GM13977 (cell line): Measurements from ENCODE around the gene TOR2A.

ENCODE experiments used
- DNase-seq: peaks from one replicate; pipeline ENCODE4 v3.0.0; 2012; ENCODE audit warnings: low spot score
- CTCF ChIP-seq: IDR thresholded peaks from 2 replicates; pipeline ENCODE4 v1.5.1; 2012; ENCODE audit warnings: mild to moderate bottlenecking, control low read depth; ENCODE audit not compliant: insufficient read depth; ENCODE audit errors: extremely low read depth, missing control alignments
- in situ Hi-C: fragments of 300-500 bp; cut with MboI; formaldehyde crosslinking; loops from one replicate; pipeline ENCODE4 v1.12.0; 2022; ENCODE audit warnings: low sequenced_read_pairs, low pct_unique_long_range_greater_than_20kb, mixed read lengths, inconsistent platforms; ENCODE audit not compliant: unreplicated experiment

Gene TOR2A

GRCh38 chr9:127729522-127730256 is 5.4 kb downstream of the TOR2A start:
- in situ Hi-C loops: no loop called here

GRCh38 chr9:127728808-127729207 is 6.3 kb downstream of the TOR2A start:
- no peak for TF ChIP-seq CTCF
- DNase-seq: no peak
- in situ Hi-C loops: no loop called here

More at GRCh38 chr9:127729522-127730256, 5.4 kb downstream of the TOR2A start:
- no peak for DNase-seq
- no peak for TF ChIP-seq CTCF

GRCh38 chr9:127726871-127727270 is 8.2 kb downstream of the TOR2A start:
- in situ Hi-C loops: no loop called here
- TF ChIP-seq CTCF: no peak

GRCh38 chr9:127724012-127724411 is 11.1 kb downstream of the TOR2A start:
- TF ChIP-seq CTCF: no peak
- no peak for DNase-seq
- in situ Hi-C loops: no loop called here

More at GRCh38 chr9:127726871-127727270, 8.2 kb downstream of the TOR2A start:
- no peak for DNase-seq

GRCh38 chr9:127723444-127723843 is 11.7 kb downstream of the TOR2A start:
- DNase-seq: no peak
- no peak for TF ChIP-seq CTCF
- in situ Hi-C loops: no loop called here

- DNase-seq: no peak
- no peak for TF ChIP-seq CTCF
- in situ Hi-C loops: no loop called here
These were observed 12.1 kb downstream of the TOR2A start for GRCh38 chr9:127723013-127723412.
